Epithelial cell of prostate (primary cell): Measurements from ENCODE around the gene BCO2.

Experiments
- DNase-seq: peaks from one replicate; pipeline ENCODE4 v3.0.0-alpha.2; 2011; ENCODE audit warnings: low read depth, low spot score
- H3K27ac ChIP-seq: fragments of 450-650 bp; 2 replicates; pipeline ENCODE4 v1.5.1; 2017; ENCODE audit warnings: mild to moderate bottlenecking

BCO2 gene

DNA sequence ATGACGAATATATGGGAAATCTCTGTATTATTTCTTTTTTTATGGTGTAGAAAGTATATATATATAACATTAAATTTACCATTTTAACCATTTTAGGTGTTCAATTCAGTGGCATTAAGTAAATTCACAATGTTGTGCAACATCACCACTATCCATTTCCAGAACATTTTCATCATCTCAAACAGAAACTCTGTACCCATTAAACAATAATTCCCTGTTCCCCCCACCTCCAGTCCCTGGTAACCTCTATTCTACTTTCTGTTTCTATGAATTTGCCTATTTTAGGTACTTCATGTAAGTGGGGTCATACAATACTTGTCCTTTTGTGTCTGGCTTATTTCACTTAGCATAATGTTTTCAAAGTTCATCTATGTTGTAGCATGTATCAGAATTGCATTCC, 35.6 kb downstream of the BCO2 start:
- no peak for DNase-seq

DNA sequence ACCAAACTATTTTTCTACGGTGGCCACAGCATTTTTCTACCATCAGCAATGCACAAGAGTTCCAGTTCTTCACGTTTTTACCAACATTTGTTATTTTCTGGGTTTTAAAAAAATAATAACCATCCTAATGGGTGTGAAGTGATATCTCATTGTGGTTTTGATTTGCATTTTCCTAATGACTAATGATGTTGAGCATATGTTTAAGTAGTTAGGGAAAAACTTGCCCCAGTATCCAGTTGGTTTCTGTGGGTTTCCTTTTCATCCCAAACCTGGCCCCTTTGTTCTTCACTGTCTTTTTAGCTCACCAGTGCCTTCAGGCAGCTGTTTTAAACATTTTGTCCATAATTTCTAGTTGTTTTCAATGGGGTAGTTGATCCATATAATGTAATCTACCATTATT, 36.2 kb downstream of the BCO2 start:
- DNase-seq: no peak

More for the DNA sequence above, 35.6 kb downstream of the BCO2 start:
- H3K27ac ChIP-seq: no peak overlapping the region

GRCh38 chr11:112212290-112212689, 37.0 kb downstream of the BCO2 start:
- peak; percentile 22 for DNase-seq
- H3K27ac ChIP-seq: peak overlapping the region; percentile 66

More for the DNA sequence above, 36.2 kb downstream of the BCO2 start:
- peak overlapping the region; percentile 66 for H3K27ac ChIP-seq

DNA sequence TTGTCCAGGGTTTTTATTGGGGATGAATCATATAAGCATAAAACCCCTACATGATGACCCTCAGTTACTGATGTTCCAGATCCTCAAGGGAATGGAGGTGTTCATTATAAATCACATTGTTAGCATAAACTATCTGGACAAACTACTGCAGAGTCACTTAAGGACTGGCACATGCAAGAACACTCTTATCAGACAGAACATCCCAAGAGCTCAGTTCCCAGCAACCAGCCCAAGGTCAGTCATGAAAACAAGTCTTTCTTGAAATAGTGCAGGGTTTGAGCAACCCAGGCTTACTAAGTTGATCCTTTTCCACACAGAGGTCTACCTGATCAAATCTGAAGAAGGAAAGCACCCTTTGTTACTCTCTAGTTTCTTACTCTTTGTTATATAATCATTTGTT, 37.4 kb downstream of the BCO2 start:
- DNase-seq: no peak
- peak overlapping the region; percentile 66 for H3K27ac ChIP-seq

DNA sequence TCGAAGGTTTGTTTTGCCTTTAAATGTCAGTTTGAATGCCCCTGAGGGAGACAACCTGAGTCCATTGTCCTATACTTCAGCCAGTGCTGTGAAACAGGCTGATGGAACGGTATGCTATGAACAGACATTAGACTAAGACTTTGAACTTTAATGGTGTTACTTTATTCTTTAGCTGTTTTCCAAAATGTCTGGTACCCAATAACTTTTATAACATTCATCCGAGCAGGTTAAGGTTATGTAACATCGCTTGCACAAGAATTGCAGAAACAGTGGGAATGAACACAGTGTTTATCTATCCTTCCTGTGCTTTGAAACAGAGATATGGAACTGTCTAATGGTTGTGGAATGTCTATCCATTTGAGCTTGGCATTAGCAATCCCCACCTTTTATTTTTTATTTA, 38.4 kb downstream of the BCO2 start:
- no peak for DNase-seq
- peak overlapping the region; percentile 6 for H3K27ac ChIP-seq

GRCh38 chr11:112215621-112216020, 40.3 kb downstream of the BCO2 start:
- H3K27ac ChIP-seq: no peak overlapping the region
- no peak for DNase-seq

DNA sequence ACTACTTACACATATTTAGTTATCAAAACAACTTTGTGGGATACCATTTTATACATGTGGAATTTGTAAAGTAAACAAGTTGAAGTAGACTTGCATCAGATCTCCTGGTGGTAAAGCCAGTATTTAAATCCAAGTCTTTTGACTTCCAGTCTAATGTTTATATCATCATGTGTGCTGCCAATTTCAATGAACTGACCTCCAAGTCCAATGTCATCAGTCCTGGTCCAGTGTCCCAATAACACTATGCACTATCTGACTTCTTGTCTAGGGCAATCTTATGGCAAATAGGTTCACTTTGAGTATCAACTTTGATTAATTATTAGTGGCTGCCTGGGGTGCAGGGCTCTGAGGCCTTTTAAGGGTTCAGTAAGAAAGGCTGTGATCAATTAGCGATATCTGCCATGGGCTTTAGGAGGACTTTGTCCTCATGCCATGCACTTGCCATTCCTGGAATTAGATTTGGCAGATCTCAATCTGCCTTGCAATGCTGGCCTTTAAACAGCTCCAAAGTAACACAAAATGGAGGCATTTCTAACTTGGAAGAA, 41.3 kb downstream of the BCO2 start:
- H3K27ac ChIP-seq: no peak overlapping the region
- DNase-seq: no peak

GRCh38 chr11:112219476-112220232, 44.3 kb downstream of the BCO2 start:
- H3K27ac ChIP-seq: no peak overlapping the region
- DNase-seq: no peak

DNA sequence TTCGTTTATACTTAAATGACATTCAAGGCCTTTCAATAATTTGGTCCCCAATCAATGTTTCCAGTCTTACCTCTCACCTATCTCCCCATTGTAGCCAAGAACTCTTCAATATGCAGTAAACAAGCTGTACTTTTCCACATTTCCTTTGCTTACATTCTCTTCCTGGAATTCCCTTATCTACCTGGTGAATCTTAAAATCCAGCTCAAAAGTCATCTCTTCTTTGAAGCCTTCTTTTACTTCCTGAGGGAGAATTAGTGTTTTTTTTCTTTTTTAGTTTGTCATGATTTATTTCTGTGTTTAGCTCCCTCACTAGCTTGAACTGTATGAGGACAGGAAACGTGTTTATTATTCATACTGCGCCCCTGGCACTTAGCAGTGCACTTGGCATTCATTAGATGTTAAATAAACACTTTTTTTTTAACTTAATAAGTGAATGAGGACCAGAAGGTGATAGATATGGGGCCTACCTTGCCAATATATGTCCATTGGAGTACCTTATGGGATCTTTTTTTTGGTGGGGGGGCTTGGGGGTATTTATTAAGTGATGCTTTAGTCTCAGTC, 46.0 kb downstream of the BCO2 start:
- DNase-seq: no peak
- H3K27ac ChIP-seq: peak overlapping the region; percentile 49

- no peak overlapping the region for H3K27ac ChIP-seq
- no peak for DNase-seq
Measured at GRCh38 chr11:112222303-112222702, 47.0 kb downstream of the BCO2 start.

GRCh38 chr11:112223121-112223520, 47.8 kb downstream of the BCO2 start:
- peak overlapping the region; percentile 24 for H3K27ac ChIP-seq
- peak; percentile 51 for DNase-seq

DNA sequence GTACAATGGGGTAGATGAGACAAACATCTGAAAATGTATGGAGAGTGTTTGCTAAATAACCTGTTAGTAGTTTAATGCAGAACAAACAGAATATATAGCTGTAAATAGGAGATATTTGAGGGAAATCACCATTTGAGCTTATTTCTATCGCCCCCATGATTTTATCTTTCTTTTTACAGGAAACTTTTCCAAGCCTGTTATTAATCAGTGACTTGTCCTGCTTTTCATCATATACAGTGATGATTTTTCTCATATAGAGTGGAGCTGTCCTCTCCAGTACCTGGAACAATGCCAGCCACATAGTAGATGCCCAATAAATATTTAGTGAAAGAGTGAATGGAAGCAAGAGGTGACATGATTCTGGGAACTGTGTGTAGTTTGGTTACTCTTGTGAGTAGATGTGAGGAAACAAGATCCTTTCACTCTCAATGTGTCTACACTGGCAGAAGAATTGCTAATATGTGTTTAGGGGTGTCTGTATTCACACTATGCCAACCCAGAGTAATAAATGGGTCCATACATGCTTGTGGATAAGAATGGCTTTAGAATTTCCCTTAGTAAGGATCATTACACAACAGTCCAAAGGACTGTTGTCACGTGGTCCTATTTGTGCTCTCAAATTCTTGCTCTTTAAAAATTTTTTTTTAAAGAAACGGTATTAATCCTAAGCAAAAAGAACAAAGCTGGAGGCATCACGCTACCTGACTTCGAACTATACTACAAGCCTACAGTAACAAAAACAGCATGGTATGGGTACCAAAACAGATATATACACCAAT, 48.6 kb downstream of the BCO2 start:
- H3K27ac ChIP-seq: no peak overlapping the region
- DNase-seq: no peak

DNA sequence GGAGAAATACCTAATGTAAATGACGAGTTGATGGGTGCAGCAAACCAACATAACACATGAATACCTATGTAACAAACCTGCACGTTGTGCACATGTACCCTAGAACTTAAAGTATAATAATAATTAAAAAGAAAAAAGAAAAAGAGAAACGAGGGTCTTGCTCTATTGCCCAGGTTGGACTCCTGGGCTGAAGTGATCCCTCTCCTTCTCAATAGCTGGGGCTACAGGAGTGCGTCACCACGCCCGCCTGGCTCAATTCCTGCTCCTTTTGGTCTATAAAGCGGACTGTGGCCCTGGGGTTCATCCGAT, 50.4 kb downstream of the BCO2 start:
- no peak for DNase-seq
- peak overlapping the region; percentile 86 for H3K27ac ChIP-seq

- DNase-seq: peak; percentile 26
Measured at GRCh38 chr11:112226062-112226830, 50.9 kb downstream of the BCO2 start, which contains the start of gene PTS. Gene PTS (plus strand): TSS chr11:112226428. CDS start chr11:112226444, 16 bp downstream.

GRCh38 chr11:112226831-112227401, 51.6 kb downstream of the BCO2 start:
- peak overlapping the region; percentile 86 for H3K27ac ChIP-seq
- no peak for DNase-seq

More at GRCh38 chr11:112226062-112226830, 50.9 kb downstream of the BCO2 start, which contains the start of gene PTS:
- H3K27ac ChIP-seq: peak within 1 kb of the TSS; percentile 86

DNA sequence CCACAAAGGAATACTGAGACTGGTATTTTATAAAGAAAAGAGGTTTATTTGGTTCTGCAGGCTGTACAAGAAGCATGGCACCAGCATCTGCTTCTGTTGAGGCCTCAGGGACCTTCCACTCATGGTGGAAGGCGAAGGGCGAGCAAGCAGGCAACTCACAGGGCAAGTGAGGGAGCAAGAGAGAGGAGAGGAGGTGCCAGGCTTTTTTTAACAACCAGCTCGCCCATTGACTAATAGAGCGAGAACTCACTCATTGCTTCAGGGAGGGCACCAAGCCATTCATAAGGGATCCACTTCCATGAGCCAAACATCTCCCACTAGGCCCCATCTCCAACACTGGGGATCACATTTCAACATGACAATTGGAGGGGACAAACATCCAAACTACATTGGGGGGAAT, 52.2 kb downstream of the BCO2 start:
- no peak for DNase-seq
- peak overlapping the region; percentile 86 for H3K27ac ChIP-seq

GRCh38 chr11:112228706-112229105, 53.4 kb downstream of the BCO2 start:
- DNase-seq: no peak
- no peak overlapping the region for H3K27ac ChIP-seq

GRCh38 chr11:112229159-112229558, 53.8 kb downstream of the BCO2 start:
- H3K27ac ChIP-seq: no peak overlapping the region
- DNase-seq: no peak

GRCh38 chr11:112229746-112230433, 54.6 kb downstream of the BCO2 start:
- DNase-seq: no peak
- no peak overlapping the region for H3K27ac ChIP-seq
